HUES6 (cell line): ENCODE results near the gene HLA-DQB1.

ENCODE experiments used
- H3K27ac ChIP-seq: 2 replicates; pipeline ENCODE4 v1.7.0; 2013; ENCODE audit warnings: low read depth, mild to moderate bottlenecking, low read length, inconsistent platforms
- H3K27me3 ChIP-seq: 2 replicates; pipeline ENCODE4 v1.6.1; 2013; ENCODE audit warnings: low read length; ENCODE audit not compliant: control insufficient read depth, insufficient read depth
- H3K36me3 ChIP-seq: 2 replicates; pipeline ENCODE4 v1.6.1; 2013; ENCODE audit warnings: low read length; ENCODE audit not compliant: control insufficient read depth, insufficient read depth
- H3K4me1 ChIP-seq: 2 replicates; pipeline ENCODE4 v1.6.1; 2013; ENCODE audit warnings: low read length; ENCODE audit not compliant: control insufficient read depth, insufficient read depth
- H3K4me3 ChIP-seq: 2 replicates; pipeline ENCODE4 v1.5.1; 2013; ENCODE audit warnings: low read depth, low read length
- H3K9ac ChIP-seq: one replicate; pipeline ENCODE4 v1.6.1; 2013; ENCODE audit warnings: mild to moderate bottlenecking, low read length
- H3K9me3 ChIP-seq: 2 replicates; pipeline ENCODE4 v1.6.1; 2013; ENCODE audit warnings: low read depth, low read length; ENCODE audit not compliant: control insufficient read depth, insufficient read depth

Gene HLA-DQB1

DNA sequence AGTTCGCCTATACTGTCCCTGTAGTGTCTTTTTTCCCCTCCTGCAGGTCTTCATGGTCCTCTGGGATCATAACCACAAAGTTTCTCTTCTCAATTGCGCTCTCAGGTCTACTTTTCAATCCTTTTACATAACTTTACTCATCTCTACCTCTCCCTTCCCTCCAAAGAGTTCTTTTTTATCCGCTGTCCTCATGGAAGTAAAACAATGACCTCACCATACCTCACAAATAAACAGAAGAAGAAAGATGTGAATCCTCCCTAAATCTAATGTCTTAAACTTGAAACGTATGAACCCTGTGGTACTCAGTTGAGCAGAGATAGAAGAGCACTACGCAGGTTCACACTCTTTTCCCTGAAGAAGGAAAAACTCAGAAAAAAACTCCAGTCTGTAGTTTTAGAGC, 41.3 kb downstream of the HLA-DQB1 start:
- H3K9ac ChIP-seq = no peak overlapping the region

DNA sequence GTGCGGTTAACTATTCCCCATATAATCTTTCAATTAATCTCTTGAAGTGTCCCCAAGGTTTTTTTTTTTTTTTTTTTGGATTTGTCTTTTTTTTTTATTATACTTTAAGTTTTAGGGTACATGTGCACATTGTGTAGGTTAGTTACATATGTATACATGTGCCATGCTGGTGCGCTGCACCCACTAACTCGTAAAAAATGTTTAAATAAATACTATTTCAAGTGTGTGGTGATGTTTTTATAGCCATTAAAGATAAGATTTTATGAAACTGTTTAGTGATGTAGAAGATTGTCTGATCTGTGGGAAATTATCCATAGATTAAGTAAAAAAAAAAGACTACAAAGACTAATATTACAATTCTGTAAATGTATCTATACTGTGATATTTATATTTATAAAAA, 41.9 kb downstream of the HLA-DQB1 start:
- H3K27ac ChIP-seq = no peak overlapping the region
- H3K27me3 ChIP-seq = no peaks in the 10 kb centered on the region
- H3K36me3 ChIP-seq = no peaks in the 10 kb centered on the region
- peaks cover 2% of the 10 kb centered on the region; the same call in 1 of the 2 replicates for H3K4me1 ChIP-seq
- no peak overlapping the region for H3K9ac ChIP-seq
- H3K9me3 ChIP-seq = no peaks in the 10 kb centered on the region
- no peak overlapping the region for H3K4me3 ChIP-seq

More for the DNA sequence above, 41.3 kb downstream of the HLA-DQB1 start:
- no peaks in the 10 kb centered on the region for H3K9me3 ChIP-seq
- no peaks in the 10 kb centered on the region for H3K36me3 ChIP-seq
- no peak overlapping the region for H3K4me3 ChIP-seq
- H3K27ac ChIP-seq = no peak overlapping the region
- no peaks in the 10 kb centered on the region for H3K27me3 ChIP-seq
- H3K4me1 ChIP-seq = peaks cover 2% of the 10 kb centered on the region; the same call in 1 of the 2 replicates

DNA sequence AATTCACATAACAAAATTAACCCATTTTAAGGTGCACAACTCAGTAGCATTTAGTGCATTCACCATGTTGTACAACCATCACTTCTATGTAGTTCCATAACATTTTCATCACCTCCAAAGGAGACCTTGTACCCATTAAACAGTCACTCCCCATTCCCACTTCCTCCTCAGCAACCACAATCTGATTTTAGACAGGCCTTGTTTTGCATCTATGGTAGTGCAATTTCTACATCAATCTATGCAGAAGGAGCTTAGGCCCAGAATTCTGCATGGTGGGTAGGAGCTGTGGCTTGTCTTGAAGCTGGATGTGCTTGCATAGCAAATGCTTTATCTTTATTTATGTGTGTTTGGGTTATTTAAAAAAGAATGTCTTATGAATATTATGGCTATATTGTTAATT, 42.8 kb downstream of the HLA-DQB1 start:
- Histone ChIP-seq H3K27me3 (no peaks in the 10 kb centered on the region), H3K36me3 (no peaks in the 10 kb centered on the region), H3K9ac (no peak overlapping the region), H3K4me1 (peaks cover 2% of the 10 kb centered on the region; the same call in 1 of the 2 replicates), H3K4me3 (no peak overlapping the region), H3K27ac (no peak overlapping the region), H3K9me3 (no peaks in the 10 kb centered on the region)

DNA sequence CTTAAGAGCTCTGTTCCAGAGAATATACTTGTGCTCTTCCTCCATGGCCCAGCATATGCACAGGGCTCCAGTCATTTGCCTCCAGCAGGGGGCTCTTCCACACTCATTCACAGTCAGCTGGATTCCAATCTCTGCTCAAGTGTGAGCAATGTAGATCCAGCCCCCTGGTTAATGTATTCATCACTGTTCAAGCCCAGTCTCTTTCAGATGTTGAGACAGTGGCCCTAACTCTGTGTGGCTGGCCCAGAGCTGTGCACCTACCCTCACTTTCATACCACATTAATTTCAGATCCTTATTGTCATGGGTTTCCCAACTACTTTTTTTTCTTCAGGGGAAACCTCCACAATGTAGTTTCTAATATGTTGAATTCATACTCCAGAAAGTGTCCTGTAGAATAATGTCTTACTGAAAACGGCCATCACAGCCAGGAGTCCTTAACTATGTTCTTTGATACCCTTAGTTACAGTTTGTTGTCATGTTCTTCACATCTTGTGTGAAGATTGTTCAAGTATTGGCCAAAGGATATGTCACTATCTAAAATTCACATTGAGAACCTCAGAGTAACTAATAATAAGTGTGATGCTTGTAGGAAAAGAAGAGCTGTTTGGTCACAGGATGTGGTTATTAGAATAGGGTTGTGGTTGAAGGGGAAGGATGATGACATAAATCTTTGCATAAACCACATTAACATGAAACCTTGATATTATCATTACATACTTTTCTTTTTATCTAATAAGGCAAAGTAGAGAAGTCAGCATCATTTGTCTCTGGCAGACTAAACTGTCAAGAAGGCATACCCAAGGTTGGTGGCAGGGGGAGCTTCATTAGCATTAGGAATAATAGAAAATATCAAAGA, 43.7 kb downstream of the HLA-DQB1 start:
- H3K4me3 ChIP-seq = no peak overlapping the region
- no peak overlapping the region for H3K9ac ChIP-seq
- no peaks in the 10 kb centered on the region for H3K27me3 ChIP-seq
- peaks cover 2% of the 10 kb centered on the region; the same call in 1 of the 2 replicates for H3K4me1 ChIP-seq
- H3K36me3 ChIP-seq = no peaks in the 10 kb centered on the region
- no peaks in the 10 kb centered on the region for H3K9me3 ChIP-seq
- no peak overlapping the region for H3K27ac ChIP-seq

DNA sequence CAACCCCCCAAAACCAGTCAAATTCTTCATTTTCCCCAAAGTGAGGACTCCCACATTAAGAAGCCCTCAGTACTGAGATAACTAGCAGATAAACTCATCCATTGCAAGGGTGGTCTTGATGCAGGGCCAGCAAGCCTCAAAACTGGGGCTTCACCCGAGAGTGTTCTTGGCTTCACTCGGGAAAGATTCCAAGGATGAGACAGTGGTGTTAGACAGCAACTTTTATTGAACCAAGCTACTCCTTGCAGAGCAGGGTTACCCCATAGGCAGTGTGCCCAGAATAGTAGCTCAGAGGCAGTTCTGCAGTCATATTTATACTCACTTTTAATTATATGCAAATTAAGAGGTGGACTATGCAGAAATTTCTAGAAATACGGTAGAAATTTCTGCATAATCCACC, 45.1 kb downstream of the HLA-DQB1 start:
- Histone ChIP-seq H3K27ac (no peak overlapping the region), H3K9ac (no peak overlapping the region)

DNA sequence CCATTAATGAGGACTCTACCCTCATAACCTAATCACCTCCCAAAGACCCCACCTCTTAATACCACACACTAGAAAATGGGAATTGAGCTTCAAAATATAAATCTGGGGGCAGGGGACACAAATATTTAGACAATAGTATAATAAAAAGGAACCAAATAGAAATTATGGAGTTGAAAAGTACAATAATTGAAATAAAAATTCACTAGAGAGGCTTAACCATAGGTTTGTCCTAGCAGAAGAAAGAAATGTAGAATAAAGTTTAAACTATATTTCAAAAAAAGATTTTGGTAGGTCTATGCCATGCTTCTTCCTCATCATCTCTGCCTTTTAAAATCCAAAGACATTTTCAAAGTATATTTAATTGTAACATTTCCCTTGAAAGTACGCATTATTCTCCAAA, 48.7 kb downstream of the HLA-DQB1 start:
- Histone ChIP-seq H3K27me3 (no peaks in the 10 kb centered on the region), H3K27ac (no peak overlapping the region), H3K36me3 (no peaks in the 10 kb centered on the region), H3K9me3 (no peaks in the 10 kb centered on the region), H3K4me3 (no peak overlapping the region), H3K4me1 (peaks cover 6% of the 10 kb centered on the region), H3K9ac (no peak overlapping the region)

More for the DNA sequence above, 45.1 kb downstream of the HLA-DQB1 start:
- H3K9me3 ChIP-seq = no peaks in the 10 kb centered on the region
- no peaks in the 10 kb centered on the region for H3K27me3 ChIP-seq
- H3K4me1 ChIP-seq = peaks cover 2% of the 10 kb centered on the region; the same call in 1 of the 2 replicates
- no peak overlapping the region for H3K4me3 ChIP-seq
- no peaks in the 10 kb centered on the region for H3K36me3 ChIP-seq

DNA sequence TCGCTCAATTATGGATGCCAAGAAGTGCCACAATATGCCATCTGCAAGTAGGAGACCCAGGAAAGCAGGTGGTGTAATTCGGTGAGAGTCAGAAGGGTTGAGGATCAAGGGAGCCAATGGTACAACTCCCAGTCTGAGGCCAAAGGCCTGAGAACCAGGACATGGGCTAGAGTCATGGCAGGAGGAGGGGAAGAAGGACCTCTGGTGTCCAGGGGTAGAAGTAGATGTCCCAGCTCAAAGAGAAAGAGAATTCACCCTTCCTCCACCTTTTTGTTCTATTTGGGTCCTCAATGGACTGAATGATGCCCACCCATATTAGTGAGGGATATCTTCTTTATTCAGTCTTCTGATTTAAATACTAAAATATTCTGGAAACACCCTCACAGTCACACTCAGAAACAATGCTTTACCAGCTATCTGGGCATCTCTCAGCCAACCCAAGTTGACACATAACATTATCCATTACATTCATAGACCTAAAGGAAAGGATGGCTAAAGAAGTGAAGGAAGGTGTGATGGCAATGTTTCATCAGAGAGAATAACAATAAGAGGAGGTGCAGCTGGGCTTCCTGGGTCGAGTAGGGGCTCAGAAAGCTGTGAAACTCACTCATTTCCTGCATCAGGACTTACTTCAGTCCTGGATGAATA, 50.4 kb downstream of the HLA-DQB1 start:
- Histone ChIP-seq H3K27me3 (no peaks in the 10 kb centered on the region), H3K36me3 (no peaks in the 10 kb centered on the region), H3K9ac (no peak overlapping the region), H3K4me1 (peaks cover 6% of the 10 kb centered on the region), H3K9me3 (no peaks in the 10 kb centered on the region), H3K27ac (no peak overlapping the region), H3K4me3 (no peak overlapping the region)

DNA sequence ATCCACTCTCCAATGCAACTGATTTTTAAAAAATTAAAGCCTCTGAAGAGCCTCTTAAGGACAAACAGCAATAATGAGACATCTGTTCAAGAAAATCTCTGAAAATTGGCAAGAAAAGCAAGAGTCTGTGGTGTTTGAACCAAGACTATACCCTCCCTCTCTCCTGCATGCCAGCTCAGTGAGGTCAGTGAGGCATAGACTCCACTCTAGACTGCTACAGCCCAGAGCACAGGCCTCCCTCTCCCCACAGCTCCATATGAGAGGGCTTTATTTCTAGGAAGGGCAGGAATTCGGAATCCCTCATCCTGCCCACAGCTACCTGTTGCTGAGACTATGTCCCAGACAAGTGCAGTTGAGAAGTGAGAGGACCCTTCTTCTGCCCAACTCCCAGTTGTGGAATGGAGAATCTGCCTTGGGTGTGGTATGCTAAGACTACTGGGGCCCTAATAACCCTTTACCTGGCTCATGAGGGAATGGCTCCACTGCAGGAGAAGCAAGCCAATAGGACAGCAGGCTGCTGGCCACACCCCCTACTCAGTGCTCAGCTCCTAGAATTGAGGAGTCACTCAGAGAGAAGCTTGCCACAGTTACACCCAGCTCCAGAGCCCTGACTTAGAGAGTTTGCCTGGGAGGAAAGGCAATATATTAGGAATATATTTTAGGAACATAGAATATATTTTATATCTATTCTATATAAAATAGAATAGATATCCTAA, 51.9 kb downstream of the HLA-DQB1 start:
- Histone ChIP-seq H3K27me3 (no peaks in the 10 kb centered on the region), H3K4me3 (no peak overlapping the region), H3K4me1 (peaks cover 13% of the 10 kb centered on the region), H3K36me3 (no peaks in the 10 kb centered on the region), H3K9ac (no peak overlapping the region), H3K9me3 (no peaks in the 10 kb centered on the region), H3K27ac (no peak overlapping the region)

DNA sequence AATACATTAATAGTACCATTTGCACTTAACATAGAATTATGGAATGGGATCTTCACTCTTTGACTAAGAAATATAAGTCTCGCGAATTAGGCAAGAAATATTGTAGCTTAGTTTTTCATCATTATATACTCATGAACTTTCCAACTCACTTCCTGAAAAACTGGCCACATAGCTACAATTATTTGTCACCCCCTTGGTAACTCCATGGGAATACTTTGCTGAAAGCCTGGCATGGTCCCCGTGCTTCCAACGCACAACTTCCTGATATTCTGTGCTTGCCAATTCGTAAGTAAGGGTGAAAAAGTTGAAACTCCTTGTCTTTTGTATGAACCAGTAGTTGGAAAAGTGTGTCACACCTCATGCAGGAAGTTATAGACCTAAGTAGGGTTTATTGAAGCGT, 53.0 kb downstream of the HLA-DQB1 start:
- Histone ChIP-seq H3K9me3 (no peaks in the 10 kb centered on the region), H3K9ac (no peak overlapping the region), H3K27me3 (no peaks in the 10 kb centered on the region), H3K4me3 (no peak overlapping the region), H3K4me1 (peaks cover 13% of the 10 kb centered on the region), H3K36me3 (no peaks in the 10 kb centered on the region), H3K27ac (no peak overlapping the region)

DNA sequence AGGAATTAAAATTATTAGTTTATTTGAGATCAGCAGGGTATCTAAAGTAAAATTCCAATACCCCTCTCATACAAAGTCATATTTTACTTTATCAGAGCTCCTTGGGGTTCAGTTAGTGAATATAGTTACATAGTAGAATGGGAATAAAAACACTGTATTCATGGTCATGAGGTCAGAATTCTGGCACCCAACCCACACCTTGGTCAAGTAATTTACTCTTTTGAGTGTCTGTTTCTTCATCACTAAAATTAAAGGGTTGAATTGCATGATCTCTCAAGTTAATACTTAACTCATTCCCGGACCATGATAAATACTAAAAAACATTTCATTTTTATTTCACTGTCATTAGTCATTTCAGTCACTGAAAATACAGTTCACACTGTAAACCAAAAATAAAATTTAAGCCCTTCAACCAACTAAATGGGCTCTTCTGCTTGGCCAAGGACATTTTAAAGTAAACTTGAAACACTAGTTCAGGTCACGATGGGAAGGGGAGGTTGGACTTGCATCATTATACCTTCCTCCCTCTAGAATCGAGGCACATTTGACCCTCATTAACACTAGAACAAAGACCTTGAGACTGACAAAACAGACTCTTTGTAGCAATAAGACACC, 55.7 kb downstream of the HLA-DQB1 start:
- H3K27ac ChIP-seq = no peak overlapping the region
- H3K36me3 ChIP-seq = no peaks in the 10 kb centered on the region
- no peaks in the 10 kb centered on the region for H3K27me3 ChIP-seq
- no peaks in the 10 kb centered on the region for H3K9me3 ChIP-seq
- no peak overlapping the region for H3K4me3 ChIP-seq
- no peak overlapping the region for H3K9ac ChIP-seq
- peaks cover 13% of the 10 kb centered on the region for H3K4me1 ChIP-seq
